Stomach (tissue), 9 donors: ENCODE measurements around the gene RASAL3. TPM values are rescaled to one million over a fixed set of nuclear protein-coding genes. Genes with fewer than 3 reads are reported as not detected.

ENCODE experiments used
- DNase-seq, 2 donors: peaks; one replicate each; pipeline versions ENCODE4 v3.0.0 to v3.0.0-alpha.2; 2013 to 2019
- H3K27ac ChIP-seq, 5 donors: fragments of 200-600 bp in 4 of 5; sonication (generic) in 4 of 5; one replicate each; pipeline ENCODE4 v1.5.1; 2013 to 2019; ENCODE audit warnings: mild to moderate bottlenecking in 1 of 5, moderate library complexity in 1 of 5
- H3K27me3 ChIP-seq, 3 donors: fragments of 200-600 bp; sonication (generic); one replicate each; pipeline ENCODE4 v1.5.1; 2017 to 2019; ENCODE audit warnings: mixed run types in 1 of 3
- H3K36me3 ChIP-seq, 4 donors: fragments of 200-600 bp; sonication (generic); 1 replicate in 3 of 4; 2 replicates in 1 of 4; pipeline ENCODE4 v1.5.1; 2016 to 2019
- H3K4me1 ChIP-seq, 4 donors: fragments of 200-600 bp; sonication (generic); one replicate each; pipeline ENCODE4 v1.5.1; 2016 to 2019
- H3K4me3 ChIP-seq, 4 donors: fragments of 200-600 bp; sonication (generic) in 3 of 4; one replicate each; pipeline ENCODE4 v1.5.1; 2016 to 2019; ENCODE audit warnings: mild to moderate bottlenecking in 1 of 4
- H3K9me3 ChIP-seq, 4 donors: fragments of 200-600 bp; sonication (generic); one replicate each; pipeline ENCODE4 v1.5.1; 2016 to 2019
- CTCF ChIP-seq, 7 experiments: fragments of 450-650 bp in 4 of 7; fragments of 200-600 bp in 3 of 7; sonication (generic) in 3 of 7; IDR thresholded peaks; one replicate each; pipeline ENCODE4 v1.5.1; 2016 to 2019; ENCODE audit warnings: antibody characterized with exemption in 7 of 7, control low read depth in 2 of 7, mild to moderate bottlenecking in 1 of 7
- EP300 ChIP-seq: sonication (generic); formaldehyde crosslinking; IDR thresholded peaks from one replicate; pipeline ENCODE4 v1.6.1; 2017; ENCODE audit warnings: antibody characterized with exemption
- POLR2A ChIP-seq, 4 donors: fragments of 450-650 bp; IDR thresholded peaks; one replicate each; pipeline ENCODE4 v1.6.1; 2016; ENCODE audit warnings: antibody characterized with exemption in 4 of 4, control low read depth in 2 of 4, mild to moderate bottlenecking in 1 of 4, moderate library complexity in 1 of 4
- POLR2AphosphoS5 ChIP-seq, 3 donors: sonication (generic); formaldehyde crosslinking; IDR thresholded peaks; one replicate each; pipeline ENCODE4 v1.6.1; 2016; ENCODE audit warnings: antibody characterized with exemption in 3 of 3
- WGBS, 5 donors: extraction: QIAGEN DNeasy Blood & Tissue Kit in 3 of 5; methylation state at CpG; one replicate each; pipeline versions ENCODE4 v1.1.5 to v1.1.7; 2013 to 2018; 5-methylcytosine and 5-hydroxymethylcytosine counted together
- intact Hi-C: fragments of 100-400 bp; cut with DNase I; formaldehyde crosslinking; loops from one replicate; pipeline ENCODE4 v1.15.1; 2023; ENCODE audit warnings: low total_unique reads
- polyA plus RNA-seq, 3 donors: library from polyadenylated mRNA; stranded (reverse); fragments of 200-250 nt; gene quantifications; one replicate each; pipeline ENCODE4 v1.2.3, GENCODE V29; 2013
- total RNA-seq, 5 donors: library from RNA; depleted of rRNA; stranded (reverse); fragments of >200 nt; gene quantifications; one replicate each; pipeline versions ENCODE4 v1.1.0 to v1.2.3, GENCODE V29; 2014 to 2016
- donor health status: healthy with polysubstance abuse.
- donor health status: Bipolar disorder and iron deficiency.
- donor health status: healthy.

The RASAL3 gene
- total and polyA plus RNA-seq, 8 donors: 1.1 to 21.2 (median 3.0) TPM

GRCh38 chr19:15461694-15462093, 2.6 kb downstream of the RASAL3 start:
- peaks cover 0 to 26% (median 3%) of the 10 kb centered on the region in 4 donors for H3K36me3 ChIP-seq
- TF ChIP-seq POLR2AphosphoS5 (IDR thresholded peaks at IDR 0.05) (no peak), CTCF (IDR thresholded peaks at IDR 0.05) (no peak), POLR2A (IDR thresholded peaks at IDR 0.05) (no peak), EP300 (no peak)
- WGBS, 5 donors: 67 to 95% (median 88%) methylated on average over 2 of the region's 2 CpGs
- no peaks in the 10 kb centered on the region for H3K9me3 ChIP-seq
- H3K4me3 ChIP-seq: no peak overlapping the region
- peak in 1 of 2 donors; percentile 1 for DNase-seq
- peaks cover 11 to 62% (median 26%) of the 10 kb centered on the region in 3 donors for H3K27me3 ChIP-seq
- no peak overlapping the region for H3K27ac ChIP-seq
- peaks cover 10 to 24% (median 15%) of the 10 kb centered on the region in 4 donors for H3K4me1 ChIP-seq
- intact Hi-C loops: no loop called here

- Histone ChIP-seq H3K4me1 (peaks cover 24 to 40% (median 31%) of the 10 kb centered on the region in 4 donors), H3K9me3 (no peaks in the 10 kb centered on the region), H3K27me3 (peaks cover 8 to 67% (median 31%) of the 10 kb centered on the region in 3 donors), H3K27ac (no peak overlapping the region), H3K4me3 (peak overlapping the region in 3 of 4 donors; percentile 20 to 31 (median 27)), H3K36me3 (peaks cover 0 to 53% (median 3%) of the 10 kb centered on the region in 4 donors)
- DNase-seq: no peak
- WGBS, 5 donors: 19 to 31% (median 23%) methylated on average over 37 to 54 of the region's 54 CpGs
- no peak for TF ChIP-seq EP300
- no peak for TF ChIP-seq POLR2AphosphoS5 (IDR thresholded peaks at IDR 0.05)
- no peak for TF ChIP-seq POLR2A (IDR thresholded peaks at IDR 0.05)
- TF ChIP-seq CTCF (IDR thresholded peaks at IDR 0.05): no peak
- intact Hi-C loops: loop anchor here (10.0 kb wide), 1 partner anchor 97 kb away; no protein-coding TSS in a partner anchor
Measured at GRCh38 chr19:15457701-15458484, 6.5 kb downstream of the RASAL3 start.

- intact Hi-C loops: loop anchor here (10.0 kb wide), 1 partner anchor 98 kb away; no protein-coding TSS in a partner anchor
- Histone ChIP-seq H3K27ac (no peak overlapping the region), H3K4me1 (peaks cover 27 to 48% (median 39%) of the 10 kb centered on the region in 4 donors), H3K4me3 (peak overlapping the region; percentile 13 to 31 (median 24)), H3K27me3 (peaks cover 8 to 60% (median 31%) of the 10 kb centered on the region in 3 donors), H3K36me3 (peaks cover 0 to 55% (median 3%) of the 10 kb centered on the region in 4 donors), H3K9me3 (no peaks in the 10 kb centered on the region)
- TF ChIP-seq POLR2AphosphoS5 (IDR thresholded peaks at IDR 0.05): no peak
- no peak for TF ChIP-seq EP300
- TF ChIP-seq CTCF (IDR thresholded peaks at IDR 0.05): no peak
- no peak for TF ChIP-seq POLR2A (IDR thresholded peaks at IDR 0.05)
- WGBS, 5 donors: 10 to 47% (median 25%) methylated on average over 19 to 86 of the region's 86 CpGs
- DNase-seq: peak in 1 of 2 donors; percentile 64
Measured at GRCh38 chr19:15456871-15457700, 7.3 kb downstream of the RASAL3 start.

GRCh38 chr19:15456441-15456840, 7.9 kb downstream of the RASAL3 start:
- intact Hi-C loops: loop anchor here (10.0 kb wide), 1 partner anchor 98 kb away; no protein-coding TSS in a partner anchor
- TF ChIP-seq EP300: no peak
- H3K4me3 ChIP-seq: peak overlapping the region in 1 of 4 donors; percentile 27

More at GRCh38 chr19:15456441-15456840, 7.9 kb downstream of the RASAL3 start:
- H3K4me1 ChIP-seq: peaks cover 27 to 54% (median 43%) of the 10 kb centered on the region in 4 donors
- H3K27ac ChIP-seq: no peak overlapping the region
- 30 to 76% (median 34%) methylated on average over 13 to 14 of the region's 14 CpGs for WGBS, 5 donors
- H3K36me3 ChIP-seq: peaks cover 0 to 54% (median 3%) of the 10 kb centered on the region in 4 donors
- peaks cover 8 to 59% (median 31%) of the 10 kb centered on the region in 3 donors for H3K27me3 ChIP-seq
- H3K9me3 ChIP-seq: no peaks in the 10 kb centered on the region
- DNase-seq: no peak
